Keratinocyte (primary cell): Measurements from ENCODE around the gene PPFIBP2. TPM values are rescaled to one million over a fixed set of nuclear protein-coding genes. Genes with fewer than 3 reads are reported as not detected.

Experiments
- DNase-seq: peaks from one replicate; pipeline ENCODE4 v3.0.0-alpha.2; 2011; ENCODE audit warnings: low read depth, missing footprints, low spot score
- FAIRE-seq: peaks from 2 replicates; lab custom pipeline; 2011; peaks lifted over from hg19 to GRCh38; lab: Jason Lieb, UNC
- H2AFZ ChIP-seq: 2 replicates; pipeline ENCODE4 v1.6.0; 2012; ENCODE audit warnings: low read length, control low read depth, inconsistent platforms; ENCODE audit not compliant: control insufficient read depth
- H3K27ac ChIP-seq: 2 replicates; pipeline ENCODE4 v1.5.1; 2011; ENCODE audit warnings: low read length; ENCODE audit not compliant: control insufficient read depth, insufficient read depth
- H3K27me3 ChIP-seq: 3 replicates; pipeline ENCODE4 v1.6.0; 2011; ENCODE audit warnings: low read length; ENCODE audit not compliant: control insufficient read depth, insufficient read depth; ENCODE audit errors: extremely low read depth
- H3K36me3 ChIP-seq, 2 experiments: 2 replicates in 1 of 2; 3 replicates in 1 of 2; pipeline ENCODE4 v1.5.1; 2011; ENCODE audit warnings: low read length in 2 of 2, mild to moderate bottlenecking in 1 of 2; ENCODE audit not compliant: control insufficient read depth in 2 of 2, insufficient read depth in 2 of 2; ENCODE audit errors: extremely low read depth in 1 of 2
- H3K4me1 ChIP-seq: 3 replicates; pipeline ENCODE4 v1.5.1; 2011; ENCODE audit warnings: low read length; ENCODE audit not compliant: control insufficient read depth, insufficient read depth; ENCODE audit errors: extremely low read depth
- H3K4me2 ChIP-seq: 3 replicates; pipeline ENCODE4 v1.6.0; 2011; ENCODE audit warnings: low read depth, low read length; ENCODE audit not compliant: control insufficient read depth, insufficient read depth; ENCODE audit errors: extremely low read depth
- H3K4me3 ChIP-seq, 3 experiments: fragments of 200-600 bp in 1 of 3; sonication (generic) in 1 of 3; 2 replicates in 2 of 3; 3 replicates in 1 of 3; pipeline ENCODE4 v1.5.1; 2011 to 2016; ENCODE audit warnings: low read length in 3 of 3, mild to moderate bottlenecking in 3 of 3, control low read depth in 2 of 3, inconsistent platforms in 1 of 3, low read depth in 1 of 3, mixed read lengths in 1 of 3, mixed run types in 1 of 3, moderate library complexity in 1 of 3; ENCODE audit not compliant: control insufficient read depth in 2 of 3, insufficient read depth in 2 of 3; ENCODE audit errors: extremely low read depth in 1 of 3
- H3K79me2 ChIP-seq: 2 replicates; pipeline ENCODE4 v1.6.0; 2012; ENCODE audit warnings: low read length; ENCODE audit not compliant: control insufficient read depth, insufficient read depth
- H3K9ac ChIP-seq: 3 replicates; pipeline ENCODE4 v1.6.0; 2011; ENCODE audit warnings: low read length; ENCODE audit not compliant: control insufficient read depth, insufficient read depth; ENCODE audit errors: extremely low read depth
- H3K9me1 ChIP-seq: 3 replicates; pipeline ENCODE4 v1.6.0; 2011; ENCODE audit warnings: low read length; ENCODE audit not compliant: control insufficient read depth, insufficient read depth; ENCODE audit errors: extremely low read depth
- H3K9me3 ChIP-seq: 2 replicates; pipeline ENCODE4 v1.5.1; 2012; ENCODE audit warnings: low read depth, low read length; ENCODE audit not compliant: control insufficient read depth
- H4K20me1 ChIP-seq: 3 replicates; pipeline ENCODE4 v1.6.0; 2011; ENCODE audit warnings: low read length; ENCODE audit not compliant: control insufficient read depth, insufficient read depth; ENCODE audit errors: extremely low read depth
- EZH2 ChIP-seq: IDR thresholded peaks from one replicate; pipeline ENCODE4 v1.6.1; 2012; ENCODE audit warnings: inconsistent platforms, mild to moderate bottlenecking, low read length, moderate library complexity
- dilution Hi-C: fragments of 300-500 bp; cut with MboI; formaldehyde crosslinking; loops from one replicate; pipeline ENCODE4 v1.7.0; 2020; ENCODE audit warnings: low sequenced_read_pairs; ENCODE audit not compliant: extremely low pct_ligation_motif_present
- polyA plus RNA-seq, 5 experiments: library from polyadenylated mRNA; depleted of rRNA in 3 of 5; stranded (reverse) in 3 of 5; stranded (forward) in 1 of 5; unstranded in 1 of 5; fragments of >200 nt; gene quantifications; 1 replicate in 1 of 5; 2 replicates in 3 of 5; 3 replicates in 1 of 5; pipeline versions ENCODE4 v1.2.1 to v1.2.3, GENCODE V29; 2011 to 2012; ENCODE audit warnings: missing spikeins in 2 of 5, low read depth in 1 of 5, low replicate concordance in 1 of 5
- TF ChIP-seq, protein P1 (sequence below), 3 experiments: IDR thresholded peaks in 1 of 3; conservative IDR thresholded peaks in 1 of 3; optimal IDR thresholded peaks in 1 of 3; 2 replicates in 2 of 3; 3 replicates in 1 of 3; pipeline versions ENCODE3 to v1.5.1; 2011; ENCODE audit warnings: low read length in 3 of 3, mild to moderate bottlenecking in 3 of 3, moderate library complexity in 2 of 3, control low read depth in 1 of 3, inconsistent platforms in 1 of 3; ENCODE audit not compliant: insufficient read depth in 2 of 3; ENCODE audit errors: extremely low read depth in 1 of 3

Gene PPFIBP2
- polyA plus RNA-seq, 1 donor (not counting 4 experiments of a cell fraction or from before 2014, with no cell fraction given): 11.0 TPM

DNA sequence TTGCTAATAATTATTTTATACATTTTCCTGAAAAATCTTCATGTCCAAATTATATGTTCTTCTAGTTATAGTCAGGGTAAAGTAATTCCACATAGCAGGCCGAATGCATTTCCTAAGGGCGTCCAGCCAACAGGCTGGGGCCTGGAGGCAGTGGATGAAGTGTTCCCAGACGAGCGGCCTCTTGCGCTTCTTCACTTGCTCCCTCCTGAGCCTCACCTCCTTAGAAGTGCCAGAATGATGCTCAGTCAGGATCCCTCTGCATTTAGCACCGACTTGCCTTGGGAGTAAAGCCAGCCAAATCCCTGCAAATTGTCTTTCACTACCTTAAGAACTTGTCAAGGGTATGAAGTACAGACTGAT, 27.0 kb upstream of the PPFIBP2 start:
- Histone ChIP-seq H3K4me1 (no peaks in the 10 kb centered on the region), H3K9ac (no peak overlapping the region), H3K36me3 (no peaks in the 10 kb centered on the region), H4K20me1 (no peaks in the 10 kb centered on the region), H3K4me2 (no peak overlapping the region), H3K9me3 (no peaks in the 10 kb centered on the region), H3K9me1 (no peaks in the 10 kb centered on the region), H2AFZ (no peak overlapping the region), H3K27ac (no peak overlapping the region), H3K4me3 (no peak overlapping the region), H3K79me2 (no peaks in the 10 kb centered on the region), H3K27me3 (no peaks in the 10 kb centered on the region)
- DNase-seq (no peak), FAIRE-seq (no peak)
- dilution Hi-C loops: no loop called here
- TF ChIP-seq EZH2: no peak
- TF ChIP-seq, protein P1, sequence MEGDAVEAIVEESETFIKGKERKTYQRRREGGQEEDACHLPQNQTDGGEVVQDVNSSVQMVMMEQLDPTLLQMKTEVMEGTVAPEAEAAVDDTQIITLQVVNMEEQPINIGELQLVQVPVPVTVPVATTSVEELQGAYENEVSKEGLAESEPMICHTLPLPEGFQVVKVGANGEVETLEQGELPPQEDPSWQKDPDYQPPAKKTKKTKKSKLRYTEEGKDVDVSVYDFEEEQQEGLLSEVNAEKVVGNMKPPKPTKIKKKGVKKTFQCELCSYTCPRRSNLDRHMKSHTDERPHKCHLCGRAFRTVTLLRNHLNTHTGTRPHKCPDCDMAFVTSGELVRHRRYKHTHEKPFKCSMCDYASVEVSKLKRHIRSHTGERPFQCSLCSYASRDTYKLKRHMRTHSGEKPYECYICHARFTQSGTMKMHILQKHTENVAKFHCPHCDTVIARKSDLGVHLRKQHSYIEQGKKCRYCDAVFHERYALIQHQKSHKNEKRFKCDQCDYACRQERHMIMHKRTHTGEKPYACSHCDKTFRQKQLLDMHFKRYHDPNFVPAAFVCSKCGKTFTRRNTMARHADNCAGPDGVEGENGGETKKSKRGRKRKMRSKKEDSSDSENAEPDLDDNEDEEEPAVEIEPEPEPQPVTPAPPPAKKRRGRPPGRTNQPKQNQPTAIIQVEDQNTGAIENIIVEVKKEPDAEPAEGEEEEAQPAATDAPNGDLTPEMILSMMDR (optimal IDR thresholded peaks at IDR 0.05 in 1 of 3, IDR thresholded peaks at IDR 0.05 in 1 of 3, conservative IDR thresholded peaks at IDR 0.05 in 1 of 3; ENCODE audit: extremely low read depth in 1 of 3, insufficient read depth in 2 of 3, low read length in 3 of 3): no peak

- H3K4me1 ChIP-seq: no peaks in the 10 kb centered on the region
Observed at GRCh38 chr11:7487360-7487759, 26.4 kb upstream of the PPFIBP2 start.

More at GRCh38 chr11:7487360-7487759, 26.4 kb upstream of the PPFIBP2 start:
- no peak overlapping the region for H3K27ac ChIP-seq
- no peaks in the 10 kb centered on the region for H4K20me1 ChIP-seq
- no peaks in the 10 kb centered on the region for H3K27me3 ChIP-seq
- no peaks in the 10 kb centered on the region for H3K36me3 ChIP-seq
- H3K9me1 ChIP-seq: no peaks in the 10 kb centered on the region
- no peak overlapping the region for H3K9ac ChIP-seq
- H3K79me2 ChIP-seq: no peaks in the 10 kb centered on the region
- DNase-seq (no peak), FAIRE-seq (no peak)
- no peak overlapping the region for H2AFZ ChIP-seq
- no peak overlapping the region for H3K4me3 ChIP-seq
- no peak overlapping the region for H3K4me2 ChIP-seq
- TF ChIP-seq, protein P1 (optimal IDR thresholded peaks at IDR 0.05 in 1 of 3, IDR thresholded peaks at IDR 0.05 in 1 of 3, conservative IDR thresholded peaks at IDR 0.05 in 1 of 3; ENCODE audit: extremely low read depth in 1 of 3, insufficient read depth in 2 of 3, low read length in 3 of 3): no peak
- TF ChIP-seq EZH2: no peak
- H3K9me3 ChIP-seq: no peaks in the 10 kb centered on the region
- dilution Hi-C loops: no loop called here
